Cerebellar cortex (tissue), 1 donor: ENCODE measurements around the gene TM4SF18.

Experiments
- DNase-seq: peaks from one replicate; pipeline ENCODE4 v3.0.0-alpha.2; 2015; ENCODE audit warnings: low spot score

The TM4SF18 gene

DNA sequence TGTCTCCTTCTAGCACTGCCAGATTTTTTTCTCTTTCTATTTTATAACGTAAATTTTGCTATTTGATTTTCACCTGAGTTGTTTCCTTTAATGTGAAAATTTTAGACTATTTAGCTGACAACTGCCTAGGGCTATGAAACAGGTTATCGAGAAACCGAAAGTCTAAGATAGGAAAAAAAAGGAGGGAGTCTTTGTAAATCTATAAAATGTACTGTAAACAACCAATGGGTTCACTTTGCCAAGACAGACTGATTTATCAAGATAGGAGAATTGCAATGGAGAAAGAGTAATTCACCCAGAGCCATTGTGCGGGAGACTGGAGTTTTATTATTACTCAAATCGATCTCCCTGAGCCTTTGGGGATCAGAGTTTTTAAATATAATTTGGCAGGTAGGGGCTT lies 50.0 kb downstream of the TM4SF18 start:
- no peak for DNase-seq

DNA sequence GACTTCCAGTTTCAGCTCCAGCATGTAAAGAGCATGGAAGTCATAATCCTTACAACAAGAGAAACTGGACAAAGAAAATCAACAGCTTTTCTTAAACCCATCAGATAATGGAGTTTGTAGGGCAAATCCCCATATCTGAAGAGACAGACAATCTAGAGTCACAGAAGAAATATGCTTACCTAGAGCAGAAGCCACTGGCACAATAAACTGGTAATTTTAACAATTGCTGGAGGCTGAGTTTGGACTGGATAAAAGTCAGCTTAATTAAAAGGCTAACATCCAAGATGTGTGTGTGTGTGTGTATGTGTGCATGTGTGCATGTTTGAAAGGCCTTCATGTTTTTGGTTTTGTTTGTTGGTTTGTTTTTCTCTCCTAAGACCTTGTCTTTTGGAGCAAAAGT lies 50.6 kb downstream of the TM4SF18 start:
- DNase-seq = no peak

DNA sequence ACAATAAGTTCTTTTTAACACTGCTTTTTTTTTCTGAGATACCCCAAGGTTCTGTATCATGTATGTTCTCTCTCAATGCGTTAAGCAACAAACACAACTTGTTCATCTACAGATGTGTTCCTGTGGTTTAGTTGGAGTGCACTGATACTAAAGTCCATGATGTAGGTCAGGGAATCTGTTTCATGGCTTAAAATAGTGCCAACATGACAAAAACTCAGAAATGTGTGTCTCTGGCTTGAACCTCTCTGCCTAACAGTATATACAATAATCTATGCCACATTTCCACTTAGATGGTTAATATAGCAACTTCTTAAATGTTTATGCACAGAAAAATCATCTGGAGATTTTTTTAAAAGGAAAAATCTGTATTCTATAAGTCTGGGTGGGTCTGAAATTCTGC lies 51.1 kb downstream of the TM4SF18 start:
- no peak for DNase-seq

GRCh38 chr3:149280671-149281349 lies 52.6 kb downstream of the TM4SF18 start:
- no peak for DNase-seq

GRCh38 chr3:149278911-149279310 lies 54.5 kb downstream of the TM4SF18 start:
- DNase-seq = no peak

GRCh38 chr3:149277331-149277813 lies 56.1 kb downstream of the TM4SF18 start:
- DNase-seq = no peak

DNA sequence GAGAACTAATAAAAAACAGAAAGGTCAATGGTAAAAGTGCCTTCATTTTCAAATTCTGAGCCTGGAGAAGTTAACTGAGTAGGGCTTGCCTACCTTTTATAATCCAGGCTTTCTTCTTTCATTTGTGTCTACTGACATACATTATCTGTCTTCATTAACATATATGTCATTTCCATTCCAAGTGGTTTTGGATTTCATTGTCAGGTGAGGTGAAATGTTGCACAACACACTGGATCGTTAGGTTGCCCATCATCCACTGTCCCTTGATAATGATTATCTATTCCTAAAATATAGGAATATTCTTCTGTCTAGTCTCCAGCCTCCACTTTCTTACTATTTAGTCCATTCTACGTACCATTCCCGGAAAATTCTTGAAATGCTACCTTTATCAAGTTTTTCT lies 56.8 kb downstream of the TM4SF18 start:
- no peak for DNase-seq

GRCh38 chr3:149274220-149274619 lies 59.2 kb downstream of the TM4SF18 start:
- DNase-seq = no peak

GRCh38 chr3:149273096-149273751 lies 60.2 kb downstream of the TM4SF18 start:
- DNase-seq = peak; percentile 93

GRCh38 chr3:149271669-149272068 lies 61.8 kb downstream of the TM4SF18 start:
- no peak for DNase-seq

- DNase-seq = no peak
These were observed 63.3 kb downstream of the TM4SF18 start for GRCh38 chr3:149270180-149270579.

- DNase-seq = no peak
These were observed 63.7 kb downstream of the TM4SF18 start for GRCh38 chr3:149269687-149270086.
